Endothelial cell of hepatic sinusoid (primary cell): ENCODE measurements around the gene FAH.

ENCODE experiments used
- in situ Hi-C: cut with HindIII; loops from 2 replicates; pipeline ENCODE4 v1.10.0; 2017; ENCODE audit warnings: low sequenced_read_pairs

The FAH gene

DNA sequence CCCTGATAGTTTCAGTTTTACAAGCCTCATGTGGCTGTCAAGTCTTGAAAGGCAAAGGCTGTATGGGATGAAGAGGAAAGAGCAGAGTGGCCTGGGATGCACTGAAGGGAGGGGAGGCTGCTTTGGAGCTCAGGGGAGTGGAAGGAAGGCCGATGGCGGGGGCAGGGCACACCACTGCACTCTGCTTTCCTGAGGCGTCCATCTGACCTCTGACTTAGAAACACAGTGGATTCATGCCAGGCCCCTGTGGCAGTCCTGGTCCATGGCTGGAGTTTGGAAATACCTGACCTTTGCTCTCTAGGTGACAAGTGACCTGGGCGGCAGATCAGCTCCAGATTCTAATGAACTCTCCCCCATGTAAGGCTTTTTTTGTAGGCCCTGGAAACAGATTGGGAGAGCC lies 19.0 kb downstream of the FAH start:
- in situ Hi-C loops: no loop called here

DNA sequence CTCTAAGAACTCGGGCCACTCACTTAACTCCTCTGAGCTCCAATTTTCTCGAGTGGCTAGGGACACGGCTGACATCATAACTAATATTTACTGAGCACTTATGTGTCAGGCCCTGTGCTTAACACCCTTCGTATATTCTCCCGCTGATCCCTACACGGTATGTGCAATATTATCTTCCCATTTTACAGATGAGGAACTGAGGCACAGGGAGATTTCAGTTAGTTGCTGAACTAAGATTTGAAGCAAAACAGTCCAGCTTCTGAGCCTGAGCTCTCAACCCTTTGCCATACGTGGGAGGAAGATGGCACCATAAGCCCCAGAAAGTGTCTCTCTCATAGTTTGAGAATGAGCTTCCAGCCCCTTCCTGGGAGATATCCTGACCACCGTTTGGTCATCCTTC lies 19.6 kb downstream of the FAH start:
- in situ Hi-C loops: no loop called here

DNA sequence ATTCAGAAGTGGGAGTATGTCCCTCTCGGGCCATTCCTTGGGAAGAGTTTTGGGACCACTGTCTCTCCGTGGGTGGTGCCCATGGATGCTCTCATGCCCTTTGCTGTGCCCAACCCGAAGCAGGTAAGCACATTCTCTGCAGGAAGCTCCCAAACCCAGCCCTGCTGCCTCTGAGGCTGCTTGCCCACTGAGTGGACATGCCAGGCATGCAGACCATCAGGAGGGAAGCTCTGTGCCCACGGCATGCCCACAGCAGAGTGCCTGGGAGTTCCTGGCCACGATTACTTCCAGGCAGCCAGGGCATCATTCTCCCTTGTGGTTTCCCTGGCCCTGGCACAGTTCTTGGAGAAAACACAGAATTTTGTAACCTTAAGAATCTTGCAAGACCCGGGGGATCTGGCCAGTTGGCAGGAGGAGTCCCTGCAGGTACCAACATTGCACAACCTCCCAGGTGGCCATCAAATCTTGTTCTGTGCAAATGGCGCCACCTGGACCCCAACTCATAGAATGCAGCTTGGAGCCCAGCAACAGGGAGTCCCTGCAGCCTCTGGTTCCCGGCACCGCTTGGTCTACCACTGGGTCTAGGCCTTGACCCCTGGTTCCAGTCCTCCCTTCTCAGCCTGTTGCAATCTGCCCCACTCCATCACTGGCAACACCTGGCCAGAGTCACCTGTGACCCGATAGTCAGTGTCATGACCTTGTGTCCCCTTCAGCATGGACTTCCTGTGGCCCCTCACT lies 20.4 kb downstream of the FAH start:
- in situ Hi-C loops: no loop called here

DNA sequence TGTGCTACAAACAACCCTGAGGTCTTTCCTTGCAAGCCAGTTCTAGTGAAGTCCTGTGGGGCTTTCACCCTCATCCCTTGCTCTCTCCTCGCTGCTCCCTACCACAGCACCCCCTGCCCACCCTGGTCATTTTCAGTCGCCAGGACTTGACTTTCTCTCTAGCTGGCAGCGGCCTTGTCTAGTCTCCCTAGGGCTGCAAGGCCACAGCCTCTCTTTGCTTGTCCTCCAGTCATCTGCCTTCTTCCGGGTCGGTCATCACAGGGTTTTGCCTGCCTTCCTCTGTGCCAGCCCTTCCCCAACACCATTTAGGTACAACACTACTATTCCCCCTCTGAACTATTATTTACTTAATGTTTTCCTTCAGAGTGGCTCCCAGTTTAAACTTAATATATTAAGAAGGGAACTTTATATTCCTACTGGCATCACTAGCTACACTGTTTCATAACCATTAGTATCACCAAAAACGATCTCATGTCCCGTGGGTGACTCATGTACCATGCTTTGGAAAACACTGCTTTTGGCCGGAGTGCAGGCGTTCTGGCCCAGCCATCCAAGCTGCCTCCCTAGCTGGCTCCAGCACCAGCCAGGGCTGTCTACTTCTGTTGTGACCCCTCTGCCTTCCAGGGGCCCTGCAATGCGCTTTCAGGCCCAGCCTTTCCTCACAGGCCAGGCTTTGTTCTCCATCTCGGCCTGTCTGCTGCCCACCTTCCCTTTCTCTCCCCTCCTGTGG lies 21.4 kb downstream of the FAH start:
- in situ Hi-C loops: no loop called here

DNA sequence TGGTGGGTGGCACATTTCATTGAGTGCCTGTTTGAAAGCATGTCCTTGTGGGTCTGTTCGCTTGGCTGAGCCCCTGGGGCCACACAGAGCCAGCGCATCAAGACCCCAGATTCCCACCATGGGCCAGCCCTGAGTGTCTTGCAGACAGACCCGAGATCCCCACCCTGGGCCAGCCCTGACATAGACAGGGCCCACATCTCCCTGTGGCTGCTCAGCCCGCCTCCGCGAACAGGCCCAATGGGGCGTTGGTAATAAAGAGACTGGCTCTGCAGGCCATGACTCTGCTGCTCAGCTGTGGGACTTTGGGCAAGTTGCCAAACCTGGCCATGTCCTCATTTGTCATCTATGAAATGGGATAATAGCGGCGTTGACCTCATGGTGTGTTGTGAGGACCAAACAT lies 22.6 kb downstream of the FAH start:
- in situ Hi-C loops: no loop called here

DNA sequence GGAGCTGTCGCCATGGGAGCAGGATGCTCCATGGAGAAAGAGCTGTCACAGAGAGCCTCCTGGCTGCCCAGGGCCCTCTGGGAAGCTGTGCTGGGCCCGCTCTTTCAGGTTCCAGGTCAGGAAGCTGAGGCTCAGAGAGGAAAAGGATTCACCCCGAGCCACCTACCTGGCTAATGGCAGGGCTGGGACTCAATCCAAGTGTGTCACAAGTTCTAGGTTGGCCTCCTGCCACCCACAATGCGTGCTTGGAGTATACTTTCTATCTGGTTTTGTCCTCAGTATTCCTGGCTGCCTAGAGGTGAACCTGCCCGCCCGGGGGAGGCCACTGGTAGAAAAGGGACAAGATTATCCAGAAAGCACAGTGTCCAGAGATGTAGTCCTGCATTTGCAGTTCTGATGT lies 23.6 kb downstream of the FAH start:
- in situ Hi-C loops: no loop called here

DNA sequence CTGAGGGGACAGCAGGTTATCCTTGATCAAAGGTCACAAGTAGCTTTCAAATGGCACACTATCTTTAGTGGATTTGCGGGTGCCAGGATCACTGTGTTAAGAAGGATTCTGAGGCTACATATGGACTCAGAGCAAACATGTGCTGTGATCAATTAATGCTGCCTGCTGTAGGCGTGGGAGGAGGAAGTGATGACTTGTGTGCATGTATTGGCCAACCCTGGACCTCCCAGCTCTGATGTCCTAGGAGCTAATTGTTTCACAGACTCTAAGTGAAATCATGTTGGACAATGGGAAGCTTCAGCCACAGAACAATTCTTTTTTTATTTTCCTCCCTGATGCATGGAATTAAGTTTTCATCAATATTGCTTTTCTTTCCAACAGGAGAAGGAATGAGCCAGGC lies 24.4 kb downstream of the FAH start:
- in situ Hi-C loops: no loop called here

DNA sequence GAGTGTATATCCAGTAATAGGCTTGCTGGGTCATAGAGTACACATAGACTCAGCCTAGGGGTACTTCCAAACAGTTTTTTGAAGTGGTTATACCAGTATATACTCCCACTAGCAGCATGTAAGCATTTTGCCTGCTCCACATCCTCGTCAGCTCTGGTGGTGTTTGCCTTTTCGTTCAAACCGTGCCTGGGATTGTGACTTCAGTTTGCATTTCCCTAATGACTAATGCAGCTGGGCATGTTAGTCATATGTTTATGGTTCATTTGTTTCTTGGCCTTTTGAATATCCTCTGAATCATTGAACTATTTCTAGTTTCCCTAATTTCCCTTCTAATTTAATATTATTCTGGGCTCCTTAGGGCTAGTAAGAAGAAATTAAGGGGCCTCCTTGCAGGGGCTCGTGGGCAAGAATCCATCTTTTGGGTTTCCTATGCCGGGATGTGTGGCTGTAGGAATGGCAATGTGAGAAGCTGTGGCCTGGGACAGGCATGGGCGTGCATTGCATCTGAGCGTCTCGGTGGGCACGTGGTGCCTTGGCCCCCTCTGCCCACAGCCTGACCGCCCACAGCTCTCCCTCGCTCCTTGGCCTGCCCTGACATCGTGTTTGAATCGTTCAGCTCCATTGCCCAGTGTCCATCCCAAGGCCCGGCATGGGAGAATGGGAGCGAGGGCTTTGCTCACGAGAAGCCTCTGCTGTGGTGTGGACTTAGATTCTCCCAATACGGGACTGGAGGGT lies 26.4 kb downstream of the FAH start:
- in situ Hi-C loops: no loop called here

DNA sequence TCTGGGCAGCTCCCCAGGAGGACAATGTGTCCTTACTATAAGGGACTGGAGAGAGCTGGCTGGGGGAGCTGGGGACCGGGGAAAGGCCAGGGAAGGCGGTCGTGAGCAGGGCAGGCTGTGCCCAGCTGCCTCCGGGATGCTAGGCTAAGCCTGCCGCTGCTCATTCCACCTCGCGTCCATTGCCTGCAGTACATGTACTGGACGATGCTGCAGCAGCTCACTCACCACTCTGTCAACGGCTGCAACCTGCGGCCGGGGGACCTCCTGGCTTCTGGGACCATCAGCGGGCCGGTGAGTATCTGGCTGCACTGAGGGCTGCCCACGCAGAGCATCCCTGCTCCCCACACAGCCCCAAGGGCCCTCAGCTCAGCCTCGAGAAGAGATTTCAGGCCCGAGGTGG lies 27.1 kb downstream of the FAH start:
- in situ Hi-C loops: no loop called here

DNA sequence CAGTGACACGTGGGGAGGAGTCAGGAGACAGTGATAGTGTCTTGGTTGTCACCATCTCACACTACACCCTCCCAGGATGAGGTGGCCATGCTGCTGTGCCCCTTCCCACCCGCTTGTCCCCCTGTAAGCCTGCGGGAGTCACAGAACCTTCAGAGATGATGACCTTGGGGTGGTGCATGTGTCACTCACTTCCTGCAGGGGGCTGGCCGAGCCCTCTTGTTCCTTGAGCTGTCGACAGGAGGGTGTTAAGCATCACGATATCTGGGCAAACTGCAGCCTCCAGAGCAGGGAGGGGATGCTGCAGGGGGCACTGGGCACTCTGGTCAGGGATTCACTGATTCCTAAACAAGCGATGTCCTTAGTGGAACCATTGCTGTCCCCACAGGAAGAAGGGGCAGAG lies 27.7 kb downstream of the FAH start:
- in situ Hi-C loops: no loop called here

DNA sequence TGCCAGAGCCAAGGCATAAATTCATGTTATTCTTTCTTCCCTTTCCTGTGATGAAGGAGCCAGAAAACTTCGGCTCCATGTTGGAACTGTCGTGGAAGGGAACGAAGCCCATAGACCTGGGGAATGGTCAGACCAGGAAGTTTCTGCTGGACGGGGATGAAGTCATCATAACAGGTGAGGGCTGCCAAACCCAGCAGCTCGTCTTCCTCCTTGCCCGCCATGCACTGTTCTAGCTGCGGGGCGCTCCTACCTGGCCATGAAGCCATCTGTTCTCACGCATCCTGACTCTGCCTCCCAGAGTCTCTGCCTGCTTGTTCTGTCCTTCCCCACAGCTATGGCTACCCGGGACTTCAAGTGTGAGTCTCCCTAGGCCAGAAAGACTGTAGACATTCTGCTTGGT lies 28.2 kb downstream of the FAH start:
- in situ Hi-C loops: no loop called here

DNA sequence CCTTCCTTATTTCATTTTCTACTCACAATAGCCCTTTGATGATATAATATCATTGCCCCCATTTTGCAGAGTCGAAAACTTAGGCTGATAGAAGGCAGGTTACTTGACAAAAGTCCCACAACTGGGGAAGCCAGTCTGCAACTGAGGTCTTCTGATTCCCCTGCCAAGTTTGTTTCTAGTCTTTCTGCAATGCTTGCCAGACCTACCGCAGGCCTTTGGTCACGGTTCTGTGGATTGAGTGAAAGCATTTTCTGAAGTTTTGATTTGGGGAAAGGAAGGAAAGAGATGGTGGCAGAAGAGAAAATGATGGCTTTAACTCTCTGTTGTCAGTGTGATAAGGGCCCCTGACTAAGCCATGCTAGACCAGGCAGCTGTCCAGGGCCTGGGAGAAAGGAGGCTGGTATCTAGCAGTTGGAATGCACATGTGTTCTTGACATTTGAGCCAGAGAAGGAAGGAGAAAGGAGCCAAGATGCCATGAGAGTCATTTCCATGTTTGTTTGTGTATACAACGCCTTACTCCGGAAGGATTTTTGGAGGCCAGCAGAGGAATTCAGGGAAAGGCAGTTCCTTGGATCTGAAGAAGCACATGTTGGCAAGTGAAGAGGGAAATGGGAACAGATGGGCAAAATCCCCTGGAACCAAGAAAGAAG lies 29.9 kb downstream of the FAH start:
- in situ Hi-C loops: no loop called here

DNA sequence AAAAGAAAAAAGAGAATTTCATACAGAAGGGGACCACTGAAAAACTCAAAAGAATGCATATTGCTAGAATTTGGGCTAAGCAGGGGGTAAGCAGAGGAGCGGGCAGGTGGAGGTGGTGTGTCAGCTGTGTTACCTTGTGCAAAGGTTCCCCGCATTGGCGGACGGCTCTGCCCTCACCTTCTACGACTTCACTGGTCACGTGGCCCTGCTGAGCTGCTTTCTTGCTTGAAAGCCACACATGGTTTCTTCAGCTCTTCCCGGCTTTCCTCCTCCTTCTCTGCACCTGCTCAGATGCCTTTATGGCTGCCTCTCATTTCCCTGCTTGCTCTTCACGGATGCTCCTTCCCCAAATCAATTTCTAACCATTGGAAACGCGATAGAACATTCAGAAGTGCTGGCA lies 30.5 kb downstream of the FAH start:
- in situ Hi-C loops: no loop called here

DNA sequence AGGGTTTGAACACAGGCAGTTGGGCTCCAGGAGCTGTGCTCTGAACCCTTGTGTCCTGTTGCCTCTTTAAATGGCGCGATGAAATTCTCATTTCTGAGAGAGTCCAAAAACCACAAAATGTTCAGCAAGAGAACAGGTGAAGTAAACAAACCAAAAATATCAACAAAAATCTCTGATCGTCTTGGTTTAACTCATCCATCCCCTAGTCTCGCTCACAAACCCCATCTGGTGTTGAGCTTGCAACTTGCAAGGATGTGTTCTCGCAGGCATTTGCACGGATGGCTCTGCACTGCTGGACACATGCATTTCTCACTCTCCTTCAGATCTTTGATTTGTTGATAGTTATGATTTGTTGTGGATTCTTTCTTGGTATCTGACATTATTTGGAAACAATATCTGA lies 31.1 kb downstream of the FAH start:
- in situ Hi-C loops: no loop called here

DNA sequence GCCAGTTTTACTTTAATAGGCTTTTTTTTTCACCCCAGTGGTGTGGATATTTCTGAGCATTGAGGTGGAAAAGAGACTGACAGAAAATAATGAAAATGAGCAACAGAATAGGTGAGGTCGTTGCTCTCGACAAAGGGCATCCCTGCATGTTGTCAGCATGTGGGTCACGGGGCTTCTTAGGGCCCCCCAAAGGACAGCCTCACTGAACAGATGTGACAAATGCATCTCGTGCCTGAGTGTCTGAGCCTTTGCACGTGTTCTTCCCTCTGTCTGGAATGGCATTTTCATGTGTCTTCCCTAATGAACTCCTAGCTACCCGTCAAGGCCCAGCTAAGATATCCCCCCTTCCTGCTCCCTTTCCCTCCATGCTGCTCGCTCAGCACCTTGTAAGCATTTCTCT lies 31.8 kb downstream of the FAH start:
- in situ Hi-C loops: no loop called here

DNA sequence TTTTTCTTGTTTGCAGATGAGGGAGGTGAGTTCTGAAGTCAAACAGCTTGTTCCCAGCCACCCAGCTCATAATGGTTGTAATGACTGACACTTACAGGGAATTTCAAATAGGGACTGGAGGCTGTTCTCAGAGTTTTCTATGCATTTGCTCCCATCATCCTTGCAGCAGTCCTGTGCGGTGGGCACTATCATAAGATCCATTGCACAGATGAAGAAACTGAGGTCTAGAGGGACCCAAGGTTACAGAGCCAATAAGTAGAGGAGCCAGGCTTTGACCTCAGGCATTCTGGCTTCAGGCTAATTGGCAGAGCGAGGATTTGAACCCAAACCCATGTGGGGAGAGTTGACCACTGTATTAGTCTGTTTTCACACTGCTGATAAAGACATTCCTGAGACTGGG lies 32.4 kb downstream of the FAH start:
- in situ Hi-C loops: no loop called here

DNA sequence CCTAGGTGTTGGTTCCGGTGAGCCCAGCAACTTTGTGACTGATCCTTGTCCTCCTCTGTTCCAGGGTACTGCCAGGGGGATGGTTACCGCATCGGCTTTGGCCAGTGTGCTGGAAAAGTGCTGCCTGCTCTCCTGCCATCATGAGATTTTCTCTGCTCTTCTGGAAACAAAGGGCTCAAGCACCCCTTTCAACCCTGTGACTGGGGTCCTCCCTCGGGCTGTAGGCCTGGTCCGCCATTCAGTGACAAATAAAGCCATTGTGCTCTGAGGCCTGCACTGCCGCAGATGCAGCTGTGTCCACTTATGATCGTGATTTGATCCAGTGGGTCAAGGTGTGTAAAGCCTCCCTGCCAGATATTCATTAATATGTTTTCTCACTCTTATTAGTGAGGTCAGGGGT lies 33.3 kb downstream of the FAH start:
- in situ Hi-C loops: no loop called here

DNA sequence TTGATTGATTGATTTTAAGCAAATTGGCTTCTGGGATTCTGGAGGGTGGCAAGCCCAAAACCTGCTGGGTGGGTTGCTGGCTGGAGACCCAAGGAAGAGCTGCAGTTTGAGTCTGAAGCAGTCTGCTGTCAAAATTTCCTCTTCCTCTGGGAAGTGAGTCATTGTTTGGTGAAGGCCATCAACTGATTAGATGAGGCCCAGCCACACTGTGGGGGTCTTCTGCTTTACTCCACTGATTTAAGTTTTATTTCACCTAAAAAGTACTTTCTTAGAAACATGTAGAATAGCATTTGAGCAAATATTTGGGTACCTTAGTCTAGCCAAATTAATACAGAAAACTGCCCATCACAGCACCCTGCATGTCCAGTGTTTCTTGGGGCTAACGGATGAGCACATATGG lies 33.8 kb downstream of the FAH start:
- in situ Hi-C loops: no loop called here

DNA sequence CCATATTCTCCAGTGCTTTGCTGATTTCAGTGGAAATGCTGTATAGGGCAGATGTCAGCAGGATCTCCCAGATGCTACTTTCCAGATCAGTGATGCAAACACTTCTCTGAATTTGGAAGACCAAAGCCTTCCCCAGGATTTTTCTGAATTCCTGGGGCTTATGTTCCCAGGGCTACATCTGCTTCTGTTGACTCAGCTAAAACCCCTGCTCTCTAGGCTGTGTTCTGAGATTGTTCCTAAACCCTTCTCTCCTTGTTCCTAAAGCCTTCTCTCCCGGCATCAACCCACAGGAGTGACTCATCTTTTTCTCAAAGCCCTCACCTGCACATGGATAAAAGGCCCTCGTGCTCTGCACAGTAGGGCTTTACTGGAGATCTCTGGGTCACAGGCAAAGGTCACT lies 35.5 kb downstream of the FAH start:
- in situ Hi-C loops: no loop called here

DNA sequence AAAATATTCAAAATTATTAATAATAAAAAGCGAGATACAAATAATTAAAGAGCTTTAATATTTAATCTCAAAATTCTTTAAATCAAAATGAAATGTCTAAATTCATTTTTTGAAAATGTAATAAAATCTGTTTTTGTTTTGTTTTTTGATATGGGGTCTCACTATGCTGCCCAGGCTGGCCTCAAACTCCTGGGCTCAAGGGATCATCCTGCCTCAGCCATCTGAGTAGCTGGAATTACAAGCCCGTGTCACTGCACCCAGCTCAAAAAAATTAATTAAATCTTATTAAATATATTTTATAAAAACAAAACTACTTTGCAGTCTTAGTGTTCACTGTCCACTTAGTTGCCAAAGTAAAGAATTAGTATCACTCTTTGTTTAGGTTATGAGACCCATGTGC lies 38.4 kb downstream of the FAH start:
- in situ Hi-C loops: no loop called here

DNA sequence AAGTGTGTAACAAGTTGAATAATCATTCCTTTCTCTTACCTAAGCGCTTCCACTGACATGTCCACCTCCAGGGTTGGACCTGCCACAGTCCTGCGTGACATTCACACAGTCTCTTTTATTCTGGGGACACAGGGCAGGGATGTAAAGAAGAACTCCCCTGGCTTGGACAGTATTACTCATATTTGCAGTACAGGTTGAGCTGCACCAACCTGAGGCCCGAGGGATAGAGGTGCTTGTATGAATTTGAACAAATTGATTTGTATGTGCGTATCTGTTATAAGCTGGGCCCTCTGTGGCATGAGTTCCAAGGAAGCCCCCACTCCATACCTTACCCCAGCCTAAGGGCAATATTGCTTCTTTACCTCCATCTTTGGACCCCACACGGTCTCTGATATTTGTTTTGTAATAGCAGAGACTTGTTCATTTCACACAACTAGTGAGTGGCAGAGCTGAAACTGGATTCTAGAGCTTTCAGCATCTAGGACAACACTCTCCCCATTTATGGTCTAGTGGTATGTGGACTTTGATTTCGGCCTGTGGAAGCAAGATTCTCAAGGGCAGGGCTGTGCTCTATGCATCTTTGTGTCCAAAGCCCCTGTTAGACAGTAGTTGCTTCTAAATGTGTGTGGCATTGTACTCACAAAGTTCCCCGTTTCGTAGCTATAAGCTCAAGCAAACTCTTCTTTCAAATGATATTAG lies 39.2 kb downstream of the FAH start:
- in situ Hi-C loops: no loop called here
